Measurements from ENCODE around the gene IER3. TPM values are rescaled to one million over a fixed set of nuclear protein-coding genes. Genes with fewer than 3 reads are reported as not detected.

Gene IER3
- total RNA-seq, 1 experiment from 2014 or later: 350 TPM

DNA sequence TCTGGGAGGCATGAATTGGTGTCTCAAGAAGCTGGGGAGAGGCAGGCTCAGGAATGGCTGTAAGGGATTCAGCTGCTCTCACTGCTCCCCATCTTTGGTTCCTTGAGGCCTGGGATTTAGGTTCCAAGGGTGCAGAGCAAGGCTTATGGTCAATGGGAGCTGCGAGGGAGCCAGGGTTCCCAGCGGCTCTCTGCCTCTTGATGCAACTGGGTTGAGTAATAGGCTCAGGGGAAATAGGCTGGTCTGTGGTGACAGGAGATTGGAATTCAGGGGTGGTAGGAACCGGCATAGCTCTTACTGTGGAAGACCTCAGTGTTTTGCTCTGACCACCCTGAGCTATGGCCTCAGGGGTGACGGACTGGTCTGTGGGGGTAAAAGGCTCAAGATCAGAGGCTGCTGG, 40.5 kb downstream of the IER3 start:
- DNase-seq (ENCODE audit: low read depth): no peak

DNA sequence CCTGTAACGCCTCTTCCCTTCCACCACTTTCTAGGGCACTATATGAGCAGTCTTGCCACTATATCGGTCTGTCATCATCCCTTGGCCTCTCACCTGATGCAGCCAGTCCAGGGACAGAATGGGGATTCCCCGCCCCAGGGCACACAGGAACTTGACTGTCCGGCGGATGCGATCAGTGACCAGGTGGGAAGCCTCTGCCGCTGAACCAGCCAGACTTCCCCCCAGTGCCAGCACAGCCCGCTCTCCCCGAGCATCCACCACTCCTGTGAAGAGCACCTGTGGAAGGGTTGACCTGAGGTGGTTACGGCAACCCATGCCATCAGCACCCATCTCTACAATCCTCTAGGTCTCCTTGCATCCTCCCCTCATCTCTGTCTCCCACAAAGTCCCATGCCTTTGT, 41.3 kb downstream of the IER3 start:
- no peak for DNase-seq (ENCODE audit: low read depth)

GRCh38 chr6:30700340-30700739, 44.0 kb downstream of the IER3 start:
- no peak for DNase-seq (ENCODE audit: low read depth)

GRCh38 chr6:30696432-30696831, 47.9 kb downstream of the IER3 start:
- no peak for DNase-seq (ENCODE audit: low read depth)

Other genes with a start within 250 kb of the IER3 start
- gene GNL1, start 188.1 kb downstream of the IER3 start, total RNA-seq (2014; rRNA removed; shearing (Covaris generic)): 36.8 and 57.4 TPM in 2 replicates
- gene PRR3, start 187.3 kb downstream of the IER3 start, total RNA-seq (2014; rRNA removed; shearing (Covaris generic)): 13.4 and 18.3 TPM in 2 replicates
- gene ABCF1, start 173.1 kb downstream of the IER3 start, total RNA-seq (2014; rRNA removed; shearing (Covaris generic)): 85.7 and 96.1 TPM in 2 replicates
- gene PPP1R10, start 127.3 kb downstream of the IER3 start, total RNA-seq (2014; rRNA removed; shearing (Covaris generic)): 29.5 and 30.1 TPM in 2 replicates
- 93.5 and 102 TPM in 2 replicates for gene MRPS18B, start 126.7 kb downstream of the IER3 start, total RNA-seq (2014; rRNA removed; shearing (Covaris generic))
- gene ATAT1, start 117.7 kb downstream of the IER3 start, total RNA-seq (2014; rRNA removed; shearing (Covaris generic)): 1.7 and 2.5 TPM in 2 replicates
- 5.3 and 7.1 TPM in 2 replicates for gene C6orf136, start 97.4 kb downstream of the IER3 start, total RNA-seq (2014; rRNA removed; shearing (Covaris generic))
- gene DHX16, start 71.5 kb downstream of the IER3 start, total RNA-seq (2014; rRNA removed; shearing (Covaris generic)): 59.9 and 87.0 TPM in 2 replicates
- gene PPP1R18, start 57.9 kb downstream of the IER3 start, total RNA-seq (2014; rRNA removed; shearing (Covaris generic)): 71.6 and 77.5 TPM in 2 replicates
- 7.5 and 7.8 TPM in 2 replicates for gene NRM, start 53.6 kb downstream of the IER3 start, total RNA-seq (2014; rRNA removed; shearing (Covaris generic))
- gene MDC1, start 27.3 kb downstream of the IER3 start, total RNA-seq (2014; rRNA removed; shearing (Covaris generic)): 12.6 and 21.9 TPM in 2 replicates
- 1,353 and 1,355 TPM in 2 replicates for gene TUBB, start 24.2 kb downstream of the IER3 start, total RNA-seq (2014; rRNA removed; shearing (Covaris generic))
- 370 and 430 TPM in 2 replicates for gene FLOT1, start 1.9 kb downstream of the IER3 start, total RNA-seq (2014; rRNA removed; shearing (Covaris generic))
- 12.7 and 25.0 TPM in 2 replicates for gene DDR1, start 140.0 kb upstream of the IER3 start, total RNA-seq (2014; rRNA removed; shearing (Covaris generic))
- gene GTF2H4, start 163.7 kb upstream of the IER3 start, total RNA-seq (2014; rRNA removed; shearing (Covaris generic)): 12.6 and 13.7 TPM in 2 replicates
- gene VARS2, start 169.7 kb upstream of the IER3 start, total RNA-seq (2014; rRNA removed; shearing (Covaris generic)): 18.8 and 23.5 TPM in 2 replicates
- not detected in 2 replicates for gene SFTA2, start 187.6 kb upstream of the IER3 start, total RNA-seq (2014; rRNA removed; shearing (Covaris generic))
- gene MUCL3, start 196.4 kb upstream of the IER3 start, total RNA-seq (2014; rRNA removed; shearing (Covaris generic)): not detected in 2 replicates
- not detected in 2 replicates for gene MUC21, start 239.2 kb upstream of the IER3 start, total RNA-seq (2014; rRNA removed; shearing (Covaris generic))